Fibroblast of lung (primary cell): ENCODE results near the gene TPI1. TPM values are rescaled to one million over a fixed set of nuclear protein-coding genes. Genes with fewer than 3 reads are reported as not detected.

Experiments
- DNase-seq, 2 donors: peaks; one replicate each; pipeline versions ENCODE4 v3.0.0 to v3.0.0-alpha.2; 2010; ENCODE audit warnings: low read depth in 2 of 2
- H2AFZ ChIP-seq: 2 replicates; pipeline ENCODE4 v1.5.1; 2012; ENCODE audit warnings: low read length, control low read depth, inconsistent platforms
- H3K27ac ChIP-seq: 2 replicates; pipeline ENCODE4 v1.5.1; 2011; ENCODE audit warnings: low read length, control low read depth; ENCODE audit not compliant: insufficient read depth
- H3K27me3 ChIP-seq: 2 replicates; pipeline ENCODE4 v1.5.1; 2011; ENCODE audit warnings: mild to moderate bottlenecking, low read length; ENCODE audit not compliant: control insufficient read depth, insufficient read depth
- H3K36me3 ChIP-seq: 2 replicates; pipeline ENCODE4 v1.5.1; 2011; ENCODE audit warnings: low read length; ENCODE audit not compliant: control insufficient read depth, insufficient read depth
- H3K4me1 ChIP-seq: 2 replicates; pipeline ENCODE4 v1.5.1; 2011; ENCODE audit warnings: low read length; ENCODE audit not compliant: control insufficient read depth, insufficient read depth; ENCODE audit errors: extremely low read depth
- H3K4me2 ChIP-seq: 2 replicates; pipeline ENCODE4 v1.5.1; 2011; ENCODE audit warnings: low read length, control low read depth; ENCODE audit not compliant: insufficient read depth; ENCODE audit errors: extremely low read depth
- H3K4me3 ChIP-seq, 4 experiments: fragments of 200-600 bp in 1 of 4; sonication (generic) in 1 of 4; replicated peaks in 1 of 4; 2 replicates each; pipeline ENCODE4 v1.5.1; 2011 to 2016; ENCODE audit warnings: low read length in 4 of 4, low read depth in 3 of 4, mild to moderate bottlenecking in 3 of 4, control low read depth in 2 of 4, inconsistent platforms in 1 of 4, mixed read lengths in 1 of 4; ENCODE audit not compliant: insufficient read depth in 1 of 4; ENCODE audit errors: control extremely low read depth in 1 of 4
- H3K79me2 ChIP-seq: 2 replicates; pipeline ENCODE4 v1.5.1; 2012; ENCODE audit warnings: mild to moderate bottlenecking, low read length, inconsistent platforms; ENCODE audit not compliant: control insufficient read depth, insufficient read depth
- H3K9ac ChIP-seq: 2 replicates; pipeline ENCODE4 v1.5.1; 2011; ENCODE audit warnings: mild to moderate bottlenecking, low read length, control low read depth; ENCODE audit not compliant: insufficient read depth
- H3K9me3 ChIP-seq: 2 replicates; pipeline ENCODE4 v1.5.1; 2012; ENCODE audit warnings: low read depth, low read length; ENCODE audit not compliant: control insufficient read depth, insufficient read depth
- H4K20me1 ChIP-seq: 2 replicates; pipeline ENCODE4 v1.5.1; 2011; ENCODE audit warnings: low read length; ENCODE audit not compliant: control insufficient read depth, insufficient read depth; ENCODE audit errors: extremely low read depth
- CTCF ChIP-seq, 2 donors: IDR thresholded peaks in 1 of 2; conservative IDR thresholded peaks in 1 of 2; 1 replicate in 1 of 2; 2 replicates in 1 of 2; pipeline ENCODE4 v1.5.1; 2011 to 2012; ENCODE audit warnings: low read length in 2 of 2, control low read depth in 1 of 2, inconsistent platforms in 1 of 2, low read depth in 1 of 2, mild to moderate bottlenecking in 1 of 2
- EZH2 ChIP-seq: IDR thresholded peaks from 2 replicates; pipeline ENCODE4 v1.5.1; 2012; ENCODE audit warnings: low read length, control low read depth, mild to moderate bottlenecking; ENCODE audit errors: missing control alignments
- polyA plus RNA-seq, 2 donors: library from polyadenylated mRNA; depleted of rRNA in 1 of 2; stranded (reverse) in 1 of 2; unstranded in 1 of 2; fragments of >200 nt; gene quantifications; 2 replicates each; pipeline ENCODE4 v1.2.1, GENCODE V29; 2011 to 2012; ENCODE audit warnings: missing spikeins in 1 of 2
- total RNA-seq: library from RNA; depleted of rRNA; stranded (reverse); fragments of >200 nt; gene quantifications from 2 replicates; pipeline ENCODE4 v1.2.1, GENCODE V29; 2014

Gene TPI1
- total and polyA plus RNA-seq, 2 donors (not counting 1 experiment from before 2014, with no cell fraction given): 934 to 1,654 TPM

- H3K36me3 ChIP-seq: peaks cover 40% of the 10 kb centered on the region
- TF ChIP-seq EZH2 (no peak), CTCF (conservative IDR thresholded peaks at IDR 0.05 in 1 of 2, IDR thresholded peaks at IDR 0.05 in 1 of 2; ENCODE audit: low read depth in 1 of 2, low read length in 2 of 2) (no peak)
- no peak overlapping the region for H2AFZ ChIP-seq
- H3K4me1 ChIP-seq: no peaks in the 10 kb centered on the region
- no peaks in the 10 kb centered on the region for H3K27me3 ChIP-seq
- H4K20me1 ChIP-seq: no peaks in the 10 kb centered on the region
- no peak for DNase-seq
- H3K9ac ChIP-seq: no peak overlapping the region
- no peaks in the 10 kb centered on the region for H3K79me2 ChIP-seq
- H3K27ac ChIP-seq: no peak overlapping the region
- H3K4me3 ChIP-seq: no peak overlapping the region
- H3K9me3 ChIP-seq: no peaks in the 10 kb centered on the region
- H3K4me2 ChIP-seq: no peak overlapping the region
These were observed 6.4 kb upstream of the TPI1 start for GRCh38 chr12:6860942-6861341.

GRCh38 chr12:6861391-6861790, 5.9 kb upstream of the TPI1 start:
- no peak overlapping the region for H2AFZ ChIP-seq
- no peaks in the 10 kb centered on the region for H3K79me2 ChIP-seq
- no peaks in the 10 kb centered on the region for H3K4me1 ChIP-seq
- TF ChIP-seq CTCF (conservative IDR thresholded peaks at IDR 0.05 in 1 of 2, IDR thresholded peaks at IDR 0.05 in 1 of 2; ENCODE audit: low read depth in 1 of 2, low read length in 2 of 2) (no peak), EZH2 (no peak)
- no peak overlapping the region for H3K27ac ChIP-seq
- H3K4me2 ChIP-seq: no peak overlapping the region
- DNase-seq: no peak
- peaks cover 42% of the 10 kb centered on the region for H3K36me3 ChIP-seq
- H3K9ac ChIP-seq: no peak overlapping the region
- H3K27me3 ChIP-seq: no peaks in the 10 kb centered on the region
- no peak overlapping the region for H3K4me3 ChIP-seq
- H4K20me1 ChIP-seq: no peaks in the 10 kb centered on the region
- no peaks in the 10 kb centered on the region for H3K9me3 ChIP-seq

GRCh38 chr12:6863033-6863432, 4.3 kb upstream of the TPI1 start:
- no peak for DNase-seq
- Histone ChIP-seq H3K4me1 (peaks cover 4% of the 10 kb centered on the region), H3K9me3 (no peaks in the 10 kb centered on the region), H2AFZ (no peak overlapping the region), H3K27ac (no peak overlapping the region), H3K36me3 (peaks cover 34% of the 10 kb centered on the region), H3K27me3 (no peaks in the 10 kb centered on the region), H4K20me1 (no peaks in the 10 kb centered on the region), H3K4me2 (no peak overlapping the region), H3K79me2 (peaks cover 7% of the 10 kb centered on the region), H3K4me3 (no peak overlapping the region), H3K9ac (no peak overlapping the region)
- TF ChIP-seq CTCF (conservative IDR thresholded peaks at IDR 0.05 in 1 of 2, IDR thresholded peaks at IDR 0.05 in 1 of 2; ENCODE audit: low read depth in 1 of 2, low read length in 2 of 2) (no peak), EZH2 (no peak)
